AG09319 (cell line): ENCODE results near the gene STK32C.
"Not testable (repeated sequence)": the region's sequence is repeated elsewhere in the genome, so short reads cannot be mapped to it uniquely, and the experiment has no call there.

Source experiments
- DNase-seq: peaks from one replicate; pipeline ENCODE4 v3.0.0-alpha.2; 2010; ENCODE audit warnings: low read depth; ENCODE audit errors: extremely low read depth
- TF ChIP-seq, protein P1 (sequence below): IDR thresholded peaks from 2 replicates; pipeline ENCODE4 v1.5.1; 2011; ENCODE audit warnings: low read depth, mild to moderate bottlenecking, inconsistent platforms, low read length, moderate library complexity

Gene STK32C

GRCh38 chr10:132165416-132165980, 142.3 kb downstream of the STK32C start:
- TF ChIP-seq, protein P1, sequence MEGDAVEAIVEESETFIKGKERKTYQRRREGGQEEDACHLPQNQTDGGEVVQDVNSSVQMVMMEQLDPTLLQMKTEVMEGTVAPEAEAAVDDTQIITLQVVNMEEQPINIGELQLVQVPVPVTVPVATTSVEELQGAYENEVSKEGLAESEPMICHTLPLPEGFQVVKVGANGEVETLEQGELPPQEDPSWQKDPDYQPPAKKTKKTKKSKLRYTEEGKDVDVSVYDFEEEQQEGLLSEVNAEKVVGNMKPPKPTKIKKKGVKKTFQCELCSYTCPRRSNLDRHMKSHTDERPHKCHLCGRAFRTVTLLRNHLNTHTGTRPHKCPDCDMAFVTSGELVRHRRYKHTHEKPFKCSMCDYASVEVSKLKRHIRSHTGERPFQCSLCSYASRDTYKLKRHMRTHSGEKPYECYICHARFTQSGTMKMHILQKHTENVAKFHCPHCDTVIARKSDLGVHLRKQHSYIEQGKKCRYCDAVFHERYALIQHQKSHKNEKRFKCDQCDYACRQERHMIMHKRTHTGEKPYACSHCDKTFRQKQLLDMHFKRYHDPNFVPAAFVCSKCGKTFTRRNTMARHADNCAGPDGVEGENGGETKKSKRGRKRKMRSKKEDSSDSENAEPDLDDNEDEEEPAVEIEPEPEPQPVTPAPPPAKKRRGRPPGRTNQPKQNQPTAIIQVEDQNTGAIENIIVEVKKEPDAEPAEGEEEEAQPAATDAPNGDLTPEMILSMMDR, result no peak
- no peak for DNase-seq

DNA sequence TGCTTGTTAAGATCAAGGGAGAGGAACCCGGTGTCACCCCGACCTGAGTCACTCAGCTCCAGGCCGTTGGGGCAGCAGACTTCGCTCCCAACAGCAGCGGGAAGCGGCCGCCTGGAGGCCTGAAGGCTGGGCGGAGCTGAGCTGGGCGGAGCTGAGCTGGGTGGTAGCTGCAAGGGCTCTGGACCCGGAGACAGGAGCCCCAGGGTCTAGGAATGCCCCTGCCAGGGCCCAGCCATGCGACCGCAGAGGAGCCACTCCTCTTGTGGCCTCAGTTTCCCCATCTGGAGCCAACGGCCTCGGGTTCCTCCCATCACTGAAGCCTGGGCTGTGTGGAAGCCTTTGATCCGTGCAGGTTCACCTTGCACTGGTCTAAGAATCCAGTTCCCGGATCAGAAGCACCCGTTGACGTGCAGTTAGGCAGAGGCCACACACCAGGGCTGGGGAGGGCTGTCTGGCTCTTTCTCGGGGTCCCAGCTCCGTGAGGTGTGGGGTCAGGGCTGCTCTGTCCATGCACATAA, 142.9 kb downstream of the STK32C start:
- TF ChIP-seq, protein P1, result no peak
- no peak for DNase-seq

DNA sequence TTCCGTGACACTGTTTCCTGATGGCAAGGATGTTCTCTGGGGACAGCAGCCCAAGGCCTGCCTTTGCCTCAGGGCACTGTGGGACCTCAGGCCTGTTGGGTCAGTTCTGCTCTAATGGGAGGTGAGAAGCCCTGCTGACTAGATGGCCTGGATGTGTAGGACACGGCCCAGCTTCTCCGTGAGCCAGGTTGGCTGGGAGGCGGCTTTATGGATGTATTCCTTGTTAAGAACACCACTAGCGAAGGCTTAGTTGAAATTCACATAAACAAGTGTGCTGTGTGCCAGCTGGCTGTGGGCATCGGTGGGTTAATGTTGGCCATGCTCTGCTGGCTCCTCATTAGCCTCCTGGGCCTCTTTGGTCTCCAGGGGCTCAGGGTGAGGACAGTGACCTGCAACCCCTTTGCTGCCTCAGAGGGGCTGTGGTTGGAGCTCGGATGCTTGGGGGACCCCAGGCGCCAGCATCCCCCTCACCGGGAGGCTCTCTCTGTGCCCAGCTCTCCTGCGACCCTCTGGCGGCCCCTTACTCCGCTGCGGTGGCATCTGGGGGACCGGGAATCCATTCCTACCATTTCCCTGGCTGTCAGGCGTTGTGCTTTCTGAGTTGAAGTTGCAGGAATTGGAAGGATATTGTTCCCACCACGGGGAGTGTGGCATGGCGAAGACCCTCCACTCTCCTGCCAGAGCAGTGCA, 143.8 kb downstream of the STK32C start:
- TF ChIP-seq, protein P1, result no peak
- DNase-seq, result no peak

DNA sequence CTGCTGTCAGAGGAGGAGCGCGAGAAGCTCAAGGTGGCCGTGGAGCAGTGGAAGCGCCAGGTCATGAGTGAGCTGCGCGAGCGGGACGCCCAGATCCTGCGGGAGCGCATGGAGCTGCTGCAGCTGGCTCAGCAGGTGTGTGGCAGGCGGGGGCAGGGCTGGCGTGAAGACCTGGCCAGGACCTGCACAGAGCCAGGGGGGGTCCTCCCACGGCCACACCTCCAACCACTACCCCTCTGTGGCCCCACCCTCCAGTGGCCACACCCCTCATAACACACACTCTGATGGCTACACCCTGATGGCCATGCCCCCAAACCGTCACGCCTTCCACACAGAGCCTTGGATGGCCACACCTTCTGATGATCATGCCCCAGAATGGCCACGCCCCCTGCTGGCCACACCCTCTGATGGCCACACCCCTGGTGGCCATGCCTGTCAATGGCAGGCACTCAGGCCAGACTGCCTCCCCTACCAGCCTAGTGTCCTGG, 144.4 kb downstream of the STK32C start:
- TF ChIP-seq, protein P1, result no peak
- DNase-seq, result no peak

DNA sequence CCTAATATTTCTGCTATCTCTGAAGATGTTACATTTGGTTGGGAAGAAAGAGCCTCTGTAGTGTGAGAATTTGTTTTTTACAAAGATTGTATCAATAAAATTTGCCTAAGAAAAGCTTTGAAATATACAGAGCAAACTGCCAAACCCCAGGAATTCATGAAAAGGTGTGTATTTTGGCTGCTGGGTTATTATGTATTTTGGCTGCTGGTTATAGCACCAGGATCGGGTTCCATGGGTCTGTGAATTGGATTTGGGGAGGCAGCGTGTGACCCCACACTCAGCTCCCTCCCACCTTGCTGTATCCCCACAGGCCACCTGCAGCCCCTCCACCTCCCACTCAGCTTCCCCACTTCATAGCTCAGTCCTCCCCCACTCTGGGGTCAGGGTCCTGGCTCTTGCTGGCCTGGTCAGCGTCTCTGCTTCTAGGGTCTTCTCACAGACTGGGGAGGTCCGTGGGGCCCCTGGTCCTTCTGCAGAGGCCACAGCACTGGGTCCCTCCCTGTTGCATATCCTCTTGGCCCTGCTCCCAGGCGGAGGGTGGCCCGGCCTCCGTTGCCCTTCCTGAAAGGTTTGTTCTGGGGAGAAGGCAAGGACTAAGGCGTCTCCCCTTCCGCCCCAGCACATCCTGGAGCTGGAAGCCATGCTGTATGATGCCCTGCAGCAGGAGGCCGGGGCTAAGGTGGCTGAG, 145.0 kb downstream of the STK32C start:
- TF ChIP-seq, protein P1, result no peak
- no peak for DNase-seq

GRCh38 chr10:132162021-132162531, 145.7 kb downstream of the STK32C start:
- TF ChIP-seq, protein P1, result no peak
- DNase-seq, result no peak

- not testable (repeated sequence) for DNase-seq
These were observed 146.7 kb downstream of the STK32C start for GRCh38 chr10:132160834-132161622.

- not testable (repeated sequence) for DNase-seq
These were observed 147.5 kb downstream of the STK32C start for GRCh38 chr10:132160231-132160630.

DNA sequence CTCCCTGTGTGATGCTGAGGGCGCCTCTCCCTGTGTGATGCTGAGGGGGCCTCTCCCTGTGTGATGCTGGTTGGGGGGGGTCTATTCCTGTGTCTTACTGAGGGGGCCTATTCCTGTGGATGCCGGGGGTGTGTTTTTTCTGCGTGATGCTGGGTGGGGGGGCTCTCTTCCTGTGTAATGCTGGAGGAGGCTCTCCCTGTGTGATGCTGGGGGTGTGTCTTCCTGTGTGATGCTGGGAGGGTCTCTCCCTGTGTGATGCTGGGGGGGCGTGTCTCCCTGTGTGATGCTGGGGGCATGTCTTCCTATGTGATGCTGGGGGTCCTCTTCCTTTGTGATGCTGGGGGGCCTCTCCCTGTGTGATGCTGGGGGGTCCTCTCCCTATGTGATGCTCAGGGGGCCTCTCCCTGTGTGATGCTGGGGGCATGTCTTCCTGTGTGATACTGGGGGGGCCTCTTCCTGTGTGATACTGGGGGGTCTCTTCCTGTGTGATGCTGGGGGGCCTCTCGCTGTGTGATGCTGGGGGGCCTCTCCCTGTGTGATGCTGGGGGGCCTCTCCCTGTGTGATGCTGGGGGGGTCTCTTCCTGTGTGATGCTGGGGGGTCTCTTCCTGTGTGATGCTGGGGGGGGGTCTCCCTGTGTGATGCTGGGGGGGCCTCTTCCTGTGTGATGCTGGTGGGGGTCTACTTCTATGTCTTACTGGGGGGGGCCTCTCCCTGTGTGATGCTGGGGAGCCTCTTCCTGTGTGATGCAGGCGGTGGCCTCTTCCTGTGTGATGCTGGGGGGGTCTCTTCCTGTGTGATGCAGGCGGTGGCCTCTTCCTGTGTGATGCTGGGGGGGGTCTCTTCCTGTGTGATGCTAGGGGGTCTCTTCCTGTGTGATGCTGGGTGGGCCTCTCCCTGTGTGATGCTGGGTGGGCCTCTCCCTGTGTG, 148.2 kb downstream of the STK32C start:
- not testable (repeated sequence) for DNase-seq
